AG10803 (cell line): ENCODE data around the gene LYRM1.

Source experiments
- DNase-seq: peaks from one replicate; pipeline ENCODE4 v3.0.0; 2010; ENCODE audit warnings: low read depth
- H3K4me3 ChIP-seq: 2 replicates; pipeline ENCODE4 v1.5.1; 2011; ENCODE audit warnings: mild to moderate bottlenecking, low read length, control low read depth
- CTCF ChIP-seq: conservative IDR thresholded peaks from 2 replicates; pipeline ENCODE4 v1.5.1; 2011; ENCODE audit warnings: mild to moderate bottlenecking, low read length, control low read depth, inconsistent platforms

LYRM1 gene

DNA sequence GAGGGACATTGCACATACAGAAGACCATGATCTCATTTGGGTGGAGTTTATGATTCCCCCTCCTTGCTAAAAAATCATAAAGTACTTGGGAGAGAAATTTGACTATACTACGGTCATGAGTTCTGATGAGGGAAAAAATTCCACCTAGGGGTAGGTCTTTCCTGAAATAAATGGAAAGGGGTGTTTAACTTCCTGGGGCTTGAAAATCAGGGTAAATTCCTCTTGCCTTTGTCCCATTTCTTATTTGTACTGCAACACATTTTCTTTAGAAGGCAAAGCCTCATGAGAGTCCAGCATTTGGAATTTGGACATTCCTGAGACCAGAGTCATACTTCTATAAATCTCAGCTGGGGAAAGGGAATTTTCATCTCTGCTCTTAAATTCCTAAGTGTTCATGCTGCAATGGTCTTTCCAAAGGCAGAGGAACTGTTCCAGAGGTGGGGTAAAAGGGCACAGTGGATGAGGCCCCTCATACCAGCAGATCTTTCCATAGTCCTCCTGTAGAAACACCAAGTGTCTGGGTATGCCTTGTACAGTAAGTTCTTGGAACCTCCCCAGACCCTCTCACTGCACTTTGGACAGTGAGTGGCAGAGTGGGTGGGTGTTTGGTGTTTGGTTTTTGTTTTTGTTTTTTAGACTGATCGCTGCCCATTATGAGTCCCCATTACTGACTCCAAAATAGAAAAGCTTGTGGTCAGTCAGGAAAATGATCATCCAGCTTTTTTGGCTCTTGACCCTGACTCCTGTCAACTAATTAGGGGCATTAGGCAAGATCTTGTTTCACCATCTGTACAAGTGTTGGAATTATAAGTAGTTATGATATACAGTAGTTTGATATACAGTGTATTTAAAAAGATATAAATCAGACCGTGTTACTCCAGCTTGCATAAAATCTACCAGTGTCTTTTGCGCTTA is 6.0 kb downstream of the LYRM1 start:
- peak; percentile 94 for DNase-seq
- no peak overlapping the region for H3K4me3 ChIP-seq
- no peak for TF ChIP-seq CTCF

DNA sequence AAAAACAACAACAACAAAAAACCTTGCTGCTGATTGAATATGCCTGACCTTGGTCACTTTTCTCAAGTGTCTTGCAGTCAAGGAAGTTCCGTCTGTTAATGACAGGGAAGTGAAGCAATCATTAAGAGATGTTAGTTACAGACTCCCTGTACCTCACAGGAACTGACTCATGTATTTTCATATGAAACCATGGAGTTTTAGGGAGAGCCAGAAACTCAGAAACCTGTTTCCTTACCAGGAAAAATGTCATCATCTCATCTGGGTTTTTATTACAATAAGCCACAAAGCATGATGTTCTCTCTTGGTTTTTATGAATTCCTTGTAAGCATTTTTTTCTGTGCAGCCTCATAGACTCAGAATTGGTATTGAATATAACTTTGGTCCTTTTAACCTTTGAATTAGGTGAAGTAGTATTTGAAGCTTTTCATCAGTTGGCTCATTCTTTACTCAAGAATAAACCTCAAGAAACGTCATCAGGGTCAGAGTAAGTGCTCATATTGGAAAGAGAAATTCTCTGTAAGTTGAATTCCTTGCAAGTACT is 10.3 kb downstream of the LYRM1 start:
- DNase-seq = peak; percentile 94
- no peak for TF ChIP-seq CTCF
- no peak overlapping the region for H3K4me3 ChIP-seq

GRCh38 chr16:20911361-20911760 is 10.8 kb downstream of the LYRM1 start:
- no peak for TF ChIP-seq CTCF
- no peak overlapping the region for H3K4me3 ChIP-seq
- DNase-seq = peak; percentile 38

- DNase-seq = no peak
- no peak overlapping the region for H3K4me3 ChIP-seq
- no peak for TF ChIP-seq CTCF
These were observed 15.7 kb downstream of the LYRM1 start for GRCh38 chr16:20916289-20916688.

GRCh38 chr16:20916942-20917341 is 16.4 kb downstream of the LYRM1 start:
- no peak overlapping the region for H3K4me3 ChIP-seq
- no peak for DNase-seq
- no peak for TF ChIP-seq CTCF

- no peak overlapping the region for H3K4me3 ChIP-seq
- no peak for TF ChIP-seq CTCF
- peak; percentile 90 for DNase-seq
These were observed 18.1 kb downstream of the LYRM1 start for GRCh38 chr16:20918486-20919239.

- no peak for TF ChIP-seq CTCF
- no peak overlapping the region for H3K4me3 ChIP-seq
- no peak for DNase-seq
These were observed 19.5 kb downstream of the LYRM1 start for GRCh38 chr16:20920091-20920490.
